ENCODE data around the gene STAT3.

- TF ChIP-seq POLR2A (IDR thresholded peaks at IDR 0.05): no peak
- TF ChIP-seq CTCF (IDR thresholded peaks at IDR 0.05): no peak
- TF ChIP-seq POLR2AphosphoS5 (IDR thresholded peaks at IDR 0.05): no peak
- TF ChIP-seq EP300 (IDR thresholded peaks at IDR 0.05): no peak
These were observed 120.0 kb downstream of the STAT3 start for GRCh38 chr17:42268236-42268635.

All from stomach (tissue), 4 donors.